Measurements from ENCODE around the gene TRAIP.
"Not testable (repeated sequence)": the region's sequence is repeated elsewhere in the genome, so short reads cannot be mapped to it uniquely, and the experiment has no call there.

TRAIP gene

DNA sequence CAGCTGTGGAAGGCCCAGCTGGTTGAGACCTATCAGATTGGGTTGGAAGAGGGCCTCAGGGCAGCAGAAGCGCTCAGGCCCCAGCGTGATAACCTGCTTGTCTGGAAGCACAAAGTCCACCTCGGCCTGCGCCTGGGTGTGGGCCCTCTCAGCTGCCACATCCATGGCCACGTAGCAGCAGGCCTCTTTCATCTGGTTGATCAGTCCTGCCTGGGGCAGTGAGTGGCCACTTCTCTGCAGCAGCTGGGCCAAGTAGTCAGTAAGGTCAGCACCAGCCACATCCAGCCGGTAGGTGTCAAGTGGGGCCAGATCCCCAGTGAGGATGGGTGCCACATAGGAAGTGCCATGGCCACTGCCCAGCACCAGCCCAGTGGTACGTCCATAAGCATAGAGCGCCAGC lies 17.3 kb upstream of the TRAIP start:
- no peak for DNase-seq

DNA sequence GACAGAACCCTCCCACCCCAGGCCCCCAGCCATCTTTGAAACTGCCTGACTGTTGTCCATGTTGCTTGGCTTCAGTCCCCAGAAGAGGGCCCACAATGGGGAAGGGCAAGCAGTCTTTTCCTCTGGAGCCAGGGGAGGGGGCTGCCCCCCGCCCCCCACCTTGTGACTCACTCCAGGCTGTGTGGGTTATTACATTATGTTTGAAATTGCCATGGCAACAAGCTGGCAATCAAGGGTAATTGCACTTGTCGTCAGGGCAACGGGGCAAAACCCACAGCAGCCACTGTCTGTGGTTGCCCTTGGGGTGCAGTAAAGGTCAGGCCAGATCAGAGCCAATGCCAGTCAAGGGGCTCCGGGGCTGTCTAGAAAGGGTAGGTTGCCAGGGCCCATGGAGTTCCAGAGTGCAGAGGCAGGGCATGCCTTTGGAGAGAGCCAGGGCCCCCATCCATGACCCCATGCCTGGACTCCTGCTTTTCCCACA lies 16.5 kb upstream of the TRAIP start:
- DNase-seq = peak; percentile 91

GRCh38 chr3:49871531-49872153 lies 15.3 kb upstream of the TRAIP start:
- DNase-seq = no peak

- DNase-seq = peak; percentile 22
Observed at GRCh38 chr3:49869525-49870126, 13.3 kb upstream of the TRAIP start, which contains the start of gene CAMKV. Gene CAMKV (minus strand): TSS chr3:49869906. CDS start chr3:49862388, 7,518 bp downstream.

DNA sequence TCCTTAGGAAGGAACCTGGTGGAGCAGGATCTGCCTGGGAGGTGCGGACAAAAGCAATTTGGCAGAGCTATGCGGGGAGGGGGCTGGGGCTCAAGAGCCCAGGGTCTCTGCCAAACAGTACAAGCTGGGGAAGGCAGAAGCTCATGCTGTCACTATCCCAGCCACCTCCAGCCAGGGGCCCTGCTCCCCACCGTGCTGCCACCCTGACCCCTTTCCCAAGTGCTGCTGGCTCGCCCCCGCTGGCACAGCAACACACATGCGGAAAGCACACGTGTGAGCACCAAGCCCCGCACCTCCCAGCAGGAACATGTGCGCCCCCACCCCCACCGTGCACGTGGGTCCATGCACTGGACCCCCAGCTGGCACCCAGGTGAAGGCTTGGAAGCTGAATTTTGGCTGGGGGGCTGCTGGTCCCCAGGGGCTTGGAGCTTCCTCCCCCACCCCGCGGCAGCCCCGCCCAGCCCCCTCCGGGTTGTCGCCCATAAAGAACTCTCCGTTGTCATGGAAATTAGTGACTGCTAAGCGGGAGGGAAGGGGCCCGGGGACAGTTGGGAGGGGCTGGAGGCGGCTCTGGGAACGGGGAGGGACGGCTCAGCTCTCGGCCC lies 12.6 kb upstream of the TRAIP start:
- no peak for DNase-seq

DNA sequence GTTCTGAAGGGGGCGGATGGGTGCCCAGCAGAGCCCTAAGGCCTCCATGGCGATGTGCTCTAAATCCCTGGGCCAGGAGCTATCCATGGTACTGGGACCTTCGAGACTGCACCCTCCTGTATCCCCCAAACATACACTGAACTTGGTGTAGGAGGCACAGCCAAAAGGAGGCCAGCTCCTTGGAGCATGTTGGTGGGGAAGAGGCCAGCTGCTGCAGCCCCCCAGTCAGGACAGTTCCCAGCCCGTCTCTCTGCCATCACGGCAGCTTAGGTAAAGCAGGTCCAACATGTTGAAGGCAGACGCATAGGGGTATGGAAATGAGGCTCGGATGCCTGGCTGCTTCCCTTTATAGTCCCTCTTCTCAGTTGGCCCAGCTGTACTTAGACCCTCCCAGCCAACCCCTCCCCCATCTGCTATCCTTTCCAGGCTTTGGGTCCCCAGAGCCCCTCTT lies 11.5 kb upstream of the TRAIP start:
- DNase-seq = peak; percentile 47

DNA sequence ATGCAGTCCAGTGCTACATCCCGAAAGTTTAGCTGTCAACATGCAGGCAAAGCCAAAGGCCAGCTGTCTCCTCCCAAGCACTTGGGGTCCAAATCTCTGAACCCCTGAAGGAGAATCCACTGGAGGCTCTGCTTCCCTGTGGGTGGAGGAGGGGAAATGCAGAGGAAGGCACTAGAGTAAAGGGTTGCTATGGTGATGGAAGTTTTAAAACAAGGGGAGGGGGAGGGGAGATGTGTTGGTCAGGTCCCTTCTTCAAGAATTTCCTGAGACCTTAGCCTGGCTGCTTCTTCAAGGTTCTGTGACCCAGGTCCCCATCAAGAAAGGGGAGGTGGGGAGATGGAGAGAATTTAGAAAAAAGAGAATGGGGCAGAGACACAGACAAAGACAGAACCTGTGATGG lies 11.0 kb upstream of the TRAIP start:
- DNase-seq = no peak

GRCh38 chr3:49865198-49865784 lies 8.9 kb upstream of the TRAIP start:
- DNase-seq = no peak

GRCh38 chr3:49864505-49864904 lies 8.1 kb upstream of the TRAIP start:
- DNase-seq = no peak

DNA sequence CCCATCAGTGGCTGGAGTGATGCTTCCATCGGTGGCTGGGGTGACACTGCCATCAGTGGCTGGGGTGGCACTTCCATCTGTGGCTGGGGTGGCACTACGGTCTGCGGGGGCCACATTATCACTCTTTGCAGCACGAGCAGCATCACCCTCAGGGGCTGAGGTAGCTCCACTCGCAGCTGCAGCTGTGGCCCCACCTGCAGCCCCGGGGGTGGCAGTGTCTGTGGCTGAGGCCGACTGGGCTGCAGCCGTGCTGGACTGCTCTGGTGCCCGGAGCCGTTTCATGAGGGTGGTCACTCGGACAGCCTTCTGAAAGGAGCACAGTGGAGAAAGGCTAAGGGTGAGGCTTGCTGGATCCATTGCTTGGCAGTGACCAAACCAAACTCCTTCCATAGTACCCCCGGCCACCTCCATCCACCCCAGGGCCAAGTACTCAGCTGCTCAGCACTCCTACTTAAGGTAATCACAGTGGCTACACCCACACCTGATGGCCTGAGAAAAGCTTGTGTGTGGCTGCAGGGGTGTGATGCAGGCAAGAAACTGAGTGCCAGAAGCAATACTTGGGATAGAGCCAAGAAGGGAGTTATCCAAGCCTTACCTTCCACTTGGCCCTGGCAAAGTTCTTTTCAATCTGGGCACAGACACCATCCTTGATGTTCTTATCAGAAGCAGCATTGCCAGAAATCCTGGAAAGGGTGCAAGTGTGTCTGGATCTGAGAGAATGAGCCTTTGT lies 3.4 kb upstream of the TRAIP start:
- DNase-seq = no peak

GRCh38 chr3:49855662-49856061 lies 702 bp downstream of the TRAIP start:
- DNase-seq = no peak

- DNase-seq = no peak
Observed at GRCh38 chr3:49845694-49846093, 10.7 kb downstream of the TRAIP start.

GRCh38 chr3:49844464-49845183 lies 11.7 kb downstream of the TRAIP start:
- no peak for DNase-seq

- DNase-seq = no peak
Observed at GRCh38 chr3:49842843-49843517, 13.4 kb downstream of the TRAIP start.

GRCh38 chr3:49841806-49842205 lies 14.6 kb downstream of the TRAIP start:
- no peak for DNase-seq

- peak; percentile 37 for DNase-seq
Observed at GRCh38 chr3:49841126-49841696, 15.2 kb downstream of the TRAIP start.

- DNase-seq = no peak
Observed at GRCh38 chr3:49840388-49840787, 16.0 kb downstream of the TRAIP start.

- peak; percentile 66 for DNase-seq
Observed at GRCh38 chr3:49839193-49839809, 17.1 kb downstream of the TRAIP start.

- peak; percentile 54 for DNase-seq
Observed at GRCh38 chr3:49831341-49831740, 25.0 kb downstream of the TRAIP start.

GRCh38 chr3:49826016-49826415 lies 30.3 kb downstream of the TRAIP start:
- DNase-seq = no peak

GRCh38 chr3:49823131-49823530 lies 33.2 kb downstream of the TRAIP start:
- not testable (repeated sequence) for DNase-seq
